ENCODE measurements around the gene PAK5. TPM values are rescaled to one million over a fixed set of nuclear protein-coding genes. Genes with fewer than 3 reads are reported as not detected.

The PAK5 gene
- total RNA-seq, 1 donor from 2014 or later: not detected

- no peaks in the 10 kb centered on the region for H3K36me3 ChIP-seq
- no peak overlapping the region for H3K4me3 ChIP-seq
- no peaks in the 10 kb centered on the region for H3K27me3 ChIP-seq (ENCODE audit: low read depth)
- no peak for TF ChIP-seq CTCF (IDR thresholded peaks at IDR 0.05; ENCODE audit: borderline replicate concordance)
- H3K4me1 ChIP-seq: no peaks in the 10 kb centered on the region
- no peak overlapping the region for H3K27ac ChIP-seq (replicated peaks)
- no peak for DNase-seq
- intact Hi-C loops (cut with micrococcal nuclease): no loop called here
- H3K9me3 ChIP-seq (replicated peaks): no peaks in the 10 kb centered on the region
These were observed 203.1 kb downstream of the PAK5 start for GRCh38 chr20:9635750-9636149.

GRCh38 chr20:9634327-9634726 lies 204.5 kb downstream of the PAK5 start:
- DNase-seq: no peak
- Histone ChIP-seq H3K4me3 (no peak overlapping the region), H3K27ac (replicated peaks) (no peak overlapping the region), H3K27me3 (ENCODE audit: low read depth) (no peaks in the 10 kb centered on the region), H3K9me3 (replicated peaks) (no peaks in the 10 kb centered on the region), H3K36me3 (no peaks in the 10 kb centered on the region), H3K4me1 (no peaks in the 10 kb centered on the region)
- intact Hi-C loops (cut with micrococcal nuclease): no loop called here
- no peak for TF ChIP-seq CTCF (IDR thresholded peaks at IDR 0.05; ENCODE audit: borderline replicate concordance)

GRCh38 chr20:9632991-9633390 lies 205.9 kb downstream of the PAK5 start:
- no peak overlapping the region for H3K4me3 ChIP-seq
- H3K36me3 ChIP-seq: no peaks in the 10 kb centered on the region
- intact Hi-C loops (cut with micrococcal nuclease): no loop called here
- H3K27me3 ChIP-seq (ENCODE audit: low read depth): peaks cover 10% of the 10 kb centered on the region
- no peaks in the 10 kb centered on the region for H3K4me1 ChIP-seq
- TF ChIP-seq CTCF (IDR thresholded peaks at IDR 0.05; ENCODE audit: borderline replicate concordance): no peak
- H3K27ac ChIP-seq (replicated peaks): no peak overlapping the region
- no peak for DNase-seq
- H3K9me3 ChIP-seq (replicated peaks): peaks cover 3% of the 10 kb centered on the region

- Histone ChIP-seq H3K27ac (replicated peaks) (no peak overlapping the region), H3K4me1 (no peaks in the 10 kb centered on the region), H3K4me3 (no peak overlapping the region), H3K9me3 (replicated peaks) (peaks cover 3% of the 10 kb centered on the region), H3K36me3 (no peaks in the 10 kb centered on the region), H3K27me3 (ENCODE audit: low read depth) (peaks cover 13% of the 10 kb centered on the region)
- TF ChIP-seq CTCF (IDR thresholded peaks at IDR 0.05; ENCODE audit: borderline replicate concordance): no peak
- DNase-seq: no peak
- intact Hi-C loops (cut with micrococcal nuclease): no loop called here
These were observed 206.6 kb downstream of the PAK5 start for GRCh38 chr20:9632265-9632664.

GRCh38 chr20:9630554-9630953 lies 208.3 kb downstream of the PAK5 start:
- no peaks in the 10 kb centered on the region for H3K36me3 ChIP-seq
- no peaks in the 10 kb centered on the region for H3K4me1 ChIP-seq
- H3K4me3 ChIP-seq: no peak overlapping the region
- no peak for TF ChIP-seq CTCF (IDR thresholded peaks at IDR 0.05; ENCODE audit: borderline replicate concordance)
- H3K27me3 ChIP-seq (ENCODE audit: low read depth): peaks cover 19% of the 10 kb centered on the region
- intact Hi-C loops (cut with micrococcal nuclease): no loop called here
- peaks cover 3% of the 10 kb centered on the region for H3K9me3 ChIP-seq (replicated peaks)
- no peak overlapping the region for H3K27ac ChIP-seq (replicated peaks)
- DNase-seq: no peak

GRCh38 chr20:9629831-9630230 lies 209.0 kb downstream of the PAK5 start:
- intact Hi-C loops (cut with micrococcal nuclease): loop anchor here (10.0 kb wide), 1 partner anchor 275 kb away; no protein-coding TSS in a partner anchor
- no peak for DNase-seq
- H3K4me1 ChIP-seq: no peaks in the 10 kb centered on the region
- no peaks in the 10 kb centered on the region for H3K36me3 ChIP-seq
- TF ChIP-seq CTCF (IDR thresholded peaks at IDR 0.05; ENCODE audit: borderline replicate concordance): no peak
- H3K27ac ChIP-seq (replicated peaks): no peak overlapping the region
- no peak overlapping the region for H3K4me3 ChIP-seq
- H3K9me3 ChIP-seq (replicated peaks): peaks cover 3% of the 10 kb centered on the region
- peaks cover 19% of the 10 kb centered on the region for H3K27me3 ChIP-seq (ENCODE audit: low read depth)
